Breast epithelium (tissue), 4 donors: Measurements from ENCODE around the gene CFAP57. TPM values are rescaled to one million over a fixed set of nuclear protein-coding genes. Genes with fewer than 3 reads are reported as not detected.
A peak's percentile ranks its signal among the peaks of the same experiment; 100 is the strongest.

Source experiments
- DNase-seq, 2 donors: peaks; one replicate each; pipeline ENCODE4 v3.0.0-alpha.2; 2019; ENCODE audit warnings: low spot score in 2 of 2
- H3K27ac ChIP-seq, 2 donors: fragments of 200-600 bp; sonication (generic) in 1 of 2; one replicate each; pipeline ENCODE4 v1.5.1; 2016 to 2019; ENCODE audit warnings: mild to moderate bottlenecking in 1 of 2
- H3K27me3 ChIP-seq, 2 donors: fragments of 200-600 bp; sonication (generic) in 1 of 2; one replicate each; pipeline versions ENCODE4 v1.5.1 to v1.6.0; 2017 to 2019; ENCODE audit warnings: control low read depth in 1 of 2, mild to moderate bottlenecking in 1 of 2
- H3K36me3 ChIP-seq: fragments of 200-600 bp; one replicate; pipeline ENCODE4 v1.5.1; 2019
- H3K4me1 ChIP-seq, 2 donors: fragments of 200-600 bp; sonication (generic); one replicate each; pipeline ENCODE4 v1.5.1; 2016 to 2019; ENCODE audit warnings: control low read depth in 1 of 2
- H3K4me3 ChIP-seq, 3 donors: fragments of 200-600 bp; sonication (generic); 1 replicate in 2 of 3; 2 replicates in 1 of 3; pipeline ENCODE4 v1.5.1; 2016 to 2019; ENCODE audit warnings: mild to moderate bottlenecking in 3 of 3, moderate library complexity in 2 of 3
- H3K9me3 ChIP-seq, 2 donors: fragments of 200-600 bp; sonication (generic) in 1 of 2; one replicate each; pipeline ENCODE4 v1.5.1; 2016 to 2019; ENCODE audit warnings: control low read depth in 1 of 2
- POLR2A ChIP-seq: fragments of 450-650 bp; IDR thresholded peaks from one replicate; pipeline ENCODE4 v1.6.1; 2016; ENCODE audit warnings: antibody characterized with exemption, mild to moderate bottlenecking, moderate library complexity
- POLR2AphosphoS5 ChIP-seq, 3 donors: sonication (generic); formaldehyde crosslinking; IDR thresholded peaks; one replicate each; pipeline ENCODE4 v1.6.1; 2017; ENCODE audit warnings: antibody characterized with exemption in 3 of 3
- intact Hi-C: fragments of 100-400 bp; cut with DNase I; formaldehyde crosslinking; loops from one replicate; pipeline ENCODE4 v1.15.1; 2023; ENCODE audit warnings: low total_unique reads
- total RNA-seq, 3 donors: library from RNA; depleted of rRNA; stranded (reverse); fragments of >200 nt; gene quantifications; one replicate each; pipeline ENCODE4 v1.1.0, GENCODE V29; 2016
- TF ChIP-seq, protein P1 (sequence below), 3 donors: fragments of 450-650 bp; IDR thresholded peaks; one replicate each; pipeline ENCODE4 v1.5.1; 2016 to 2017; ENCODE audit warnings: antibody characterized with exemption in 3 of 3, mild to moderate bottlenecking in 3 of 3, moderate library complexity in 3 of 3

The CFAP57 gene
- total RNA-seq, 3 donors from 2014 or later, result 0.16 to 0.88 (median 0.66) TPM

DNA sequence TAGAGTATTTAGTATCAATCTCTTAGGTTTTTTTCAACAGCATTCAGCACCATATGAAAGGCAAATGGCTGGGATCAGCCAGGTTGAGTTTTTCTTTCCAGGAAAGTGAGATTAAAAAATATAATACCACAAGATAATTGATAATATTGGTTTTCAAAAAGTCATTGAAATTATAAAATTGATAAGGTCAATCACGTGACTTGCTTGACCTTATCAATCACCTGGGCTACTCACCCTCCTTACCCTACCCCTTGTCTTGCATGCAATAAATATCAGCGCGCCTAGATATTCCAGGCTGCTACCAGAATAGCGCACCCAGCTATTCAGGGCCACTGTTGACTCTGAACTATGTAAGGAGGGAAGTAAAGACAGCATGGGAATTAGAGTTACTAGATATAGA lies 31.5 kb upstream of the CFAP57 start:
- Histone ChIP-seq H3K4me1 (no peaks in the 10 kb centered on the region), H3K27me3 (no peaks in the 10 kb centered on the region), H3K4me3 (no peak overlapping the region), H3K9me3 (no peaks in the 10 kb centered on the region), H3K27ac (no peak overlapping the region), H3K36me3 (no peaks in the 10 kb centered on the region)
- intact Hi-C loops, result no loop called here
- no peak for TF ChIP-seq POLR2AphosphoS5 (IDR thresholded peaks at IDR 0.05)
- no peak for TF ChIP-seq POLR2A
- TF ChIP-seq, protein P1, sequence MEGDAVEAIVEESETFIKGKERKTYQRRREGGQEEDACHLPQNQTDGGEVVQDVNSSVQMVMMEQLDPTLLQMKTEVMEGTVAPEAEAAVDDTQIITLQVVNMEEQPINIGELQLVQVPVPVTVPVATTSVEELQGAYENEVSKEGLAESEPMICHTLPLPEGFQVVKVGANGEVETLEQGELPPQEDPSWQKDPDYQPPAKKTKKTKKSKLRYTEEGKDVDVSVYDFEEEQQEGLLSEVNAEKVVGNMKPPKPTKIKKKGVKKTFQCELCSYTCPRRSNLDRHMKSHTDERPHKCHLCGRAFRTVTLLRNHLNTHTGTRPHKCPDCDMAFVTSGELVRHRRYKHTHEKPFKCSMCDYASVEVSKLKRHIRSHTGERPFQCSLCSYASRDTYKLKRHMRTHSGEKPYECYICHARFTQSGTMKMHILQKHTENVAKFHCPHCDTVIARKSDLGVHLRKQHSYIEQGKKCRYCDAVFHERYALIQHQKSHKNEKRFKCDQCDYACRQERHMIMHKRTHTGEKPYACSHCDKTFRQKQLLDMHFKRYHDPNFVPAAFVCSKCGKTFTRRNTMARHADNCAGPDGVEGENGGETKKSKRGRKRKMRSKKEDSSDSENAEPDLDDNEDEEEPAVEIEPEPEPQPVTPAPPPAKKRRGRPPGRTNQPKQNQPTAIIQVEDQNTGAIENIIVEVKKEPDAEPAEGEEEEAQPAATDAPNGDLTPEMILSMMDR (IDR thresholded peaks at IDR 0.05), result no peak
- DNase-seq, result no peak

DNA sequence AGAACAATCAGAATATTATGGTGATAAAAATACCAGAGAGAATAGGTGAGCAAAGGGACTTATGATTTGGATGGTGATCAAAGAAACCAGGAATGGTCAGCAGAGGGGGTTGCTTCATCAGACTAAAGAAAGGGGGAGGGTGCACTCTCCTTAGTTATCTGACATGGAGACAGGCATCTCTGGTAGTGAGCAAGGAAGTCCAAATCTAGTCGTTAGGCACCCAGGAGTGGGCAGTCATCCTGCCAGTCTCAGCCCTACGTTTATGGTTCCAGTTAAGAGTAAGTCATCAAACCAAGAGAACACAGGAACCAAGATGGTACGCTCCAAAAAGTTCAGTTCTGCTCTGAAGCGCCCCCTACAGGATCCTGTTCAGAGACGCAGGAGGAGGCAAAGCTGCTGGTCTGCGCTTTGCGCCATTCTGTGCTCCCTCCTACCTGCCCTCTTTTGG lies 28.7 kb upstream of the CFAP57 start:
- no peak overlapping the region for H3K4me3 ChIP-seq
- no peaks in the 10 kb centered on the region for H3K9me3 ChIP-seq
- H3K27ac ChIP-seq, result no peak overlapping the region
- H3K27me3 ChIP-seq, result no peaks in the 10 kb centered on the region
- intact Hi-C loops, result no loop called here
- no peaks in the 10 kb centered on the region for H3K36me3 ChIP-seq
- H3K4me1 ChIP-seq, result no peaks in the 10 kb centered on the region
- DNase-seq, result no peak
- TF ChIP-seq, protein P1 (IDR thresholded peaks at IDR 0.05), result no peak
- TF ChIP-seq POLR2AphosphoS5 (IDR thresholded peaks at IDR 0.05), result no peak
- no peak for TF ChIP-seq POLR2A

DNA sequence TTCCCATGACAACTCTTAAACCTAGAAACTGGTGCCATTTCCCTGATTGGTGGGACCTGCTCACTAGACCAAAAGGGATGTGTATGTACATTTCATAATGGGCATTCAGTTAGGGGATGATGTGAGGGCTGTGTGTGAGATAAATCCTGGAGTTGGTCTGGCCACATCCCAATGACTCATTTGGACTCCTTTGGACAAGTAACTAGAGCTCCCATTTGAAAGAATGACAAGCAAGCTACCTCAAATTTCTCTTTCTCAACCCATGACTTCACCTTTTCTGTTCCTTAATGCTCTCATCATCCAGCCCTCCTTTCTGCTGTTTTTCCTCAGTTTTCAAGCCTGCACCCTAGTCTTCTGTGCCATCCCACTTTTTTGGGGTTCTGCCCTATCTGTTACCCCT lies 27.9 kb upstream of the CFAP57 start:
- Histone ChIP-seq H3K36me3 (no peaks in the 10 kb centered on the region), H3K4me1 (no peaks in the 10 kb centered on the region), H3K27me3 (no peaks in the 10 kb centered on the region), H3K4me3 (no peak overlapping the region), H3K27ac (no peak overlapping the region), H3K9me3 (no peaks in the 10 kb centered on the region)
- intact Hi-C loops, result no loop called here
- TF ChIP-seq POLR2AphosphoS5 (IDR thresholded peaks at IDR 0.05) (no peak), POLR2A (no peak)
- TF ChIP-seq, protein P1 (IDR thresholded peaks at IDR 0.05), result no peak
- DNase-seq, result no peak

DNA sequence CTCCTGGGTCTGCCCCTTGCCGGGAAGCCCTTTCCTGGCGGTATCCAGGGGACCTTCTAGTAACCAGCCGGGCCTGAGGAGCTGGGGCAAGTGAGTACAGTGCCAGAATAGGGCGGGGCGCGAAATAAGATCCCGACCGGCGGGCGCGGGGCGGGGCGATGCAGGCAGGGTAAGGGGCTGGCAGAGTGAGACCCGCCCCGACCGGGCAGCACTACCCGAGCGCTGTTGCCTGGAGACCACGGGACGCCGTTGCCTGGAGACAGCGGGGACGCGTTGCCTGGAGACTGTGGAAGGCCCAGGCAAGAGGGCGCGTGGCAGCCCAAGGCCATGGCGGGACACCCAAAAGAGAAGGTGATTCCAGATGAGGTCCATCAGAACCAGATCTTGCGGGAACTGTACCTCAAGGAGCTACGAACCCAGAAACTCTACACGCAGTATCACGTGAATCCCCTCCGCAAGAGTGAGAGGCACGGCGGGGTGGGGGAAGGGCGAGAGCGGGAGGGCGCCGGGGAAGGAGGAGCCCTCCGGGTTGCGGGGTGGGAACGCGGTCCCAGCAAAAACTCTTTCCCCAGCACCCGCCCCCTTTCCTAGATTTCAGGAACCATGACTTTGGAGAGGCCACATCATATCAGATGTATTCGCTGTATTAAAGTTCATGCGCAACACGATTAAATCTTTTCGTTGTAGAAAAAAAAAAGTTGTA lies 24.4 kb upstream of the CFAP57 start:
- intact Hi-C loops, result no loop called here
- peak; percentile 58 to 77 for DNase-seq

DNA sequence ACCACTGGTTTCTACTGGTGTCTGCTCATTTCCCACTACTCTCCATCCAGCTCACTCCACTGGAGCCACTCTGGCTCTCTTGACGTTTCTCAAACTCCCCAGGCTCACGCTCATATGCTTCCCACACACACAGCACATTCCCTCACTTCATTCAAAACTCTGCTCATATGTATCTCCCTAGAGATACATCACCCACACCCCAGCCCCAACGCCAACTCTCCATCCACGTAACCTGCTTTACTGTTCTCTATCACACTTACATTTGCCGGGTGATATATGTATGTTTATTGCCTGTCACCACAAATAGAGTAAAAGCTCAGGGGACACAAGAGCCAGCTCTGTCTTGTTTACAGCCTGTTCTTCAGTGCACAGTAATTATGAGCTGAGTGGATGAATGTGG lies 22.2 kb upstream of the CFAP57 start:
- no peaks in the 10 kb centered on the region for H3K27me3 ChIP-seq
- TF ChIP-seq POLR2AphosphoS5 (IDR thresholded peaks at IDR 0.05) (no peak), POLR2A (no peak)
- TF ChIP-seq, protein P1 (IDR thresholded peaks at IDR 0.05), result no peak
- H3K4me1 ChIP-seq, result no peaks in the 10 kb centered on the region
- H3K27ac ChIP-seq, result no peak overlapping the region
- H3K36me3 ChIP-seq, result no peaks in the 10 kb centered on the region
- intact Hi-C loops, result loop anchor here (5.0 kb wide), 1 partner anchor 1558 kb away; no protein-coding TSS in a partner anchor
- no peaks in the 10 kb centered on the region for H3K9me3 ChIP-seq
- DNase-seq, result no peak
- H3K4me3 ChIP-seq, result no peak overlapping the region

More for the DNA sequence above, 24.4 kb upstream of the CFAP57 start:
- TF ChIP-seq, protein P1 (IDR thresholded peaks at IDR 0.05), result no peak
- TF ChIP-seq POLR2AphosphoS5 (IDR thresholded peaks at IDR 0.05), result no peak
- TF ChIP-seq POLR2A, result no peak
- no peaks in the 10 kb centered on the region for H3K27me3 ChIP-seq
- no peaks in the 10 kb centered on the region for H3K36me3 ChIP-seq
- peak overlapping the region; percentile 26 to 68 (median 44) for H3K4me3 ChIP-seq
- H3K27ac ChIP-seq, result peak overlapping the region; percentile 4 to 12
- no peaks in the 10 kb centered on the region for H3K9me3 ChIP-seq
- no peaks in the 10 kb centered on the region for H3K4me1 ChIP-seq
